Activated CD4-positive, CD25-positive, alpha-beta regulatory T cell (primary cell): Measurements from ENCODE around the gene NKD1.

Experiments
- DNase-seq, 4 experiments: peaks; one replicate each; lab custom pipeline; 2025; lab: John Stamatoyannopoulos, UW

Gene NKD1

GRCh38 chr16:50599494-50599893 is 51.3 kb downstream of the NKD1 start:
- no peak for DNase-seq

GRCh38 chr16:50600582-50601283 is 52.5 kb downstream of the NKD1 start:
- no peak for DNase-seq

- DNase-seq, result no peak
Measured at GRCh38 chr16:50601341-50601740, 53.1 kb downstream of the NKD1 start.

- no peak for DNase-seq
Measured at GRCh38 chr16:50602126-50602525, 53.9 kb downstream of the NKD1 start.

- DNase-seq, result no peak
Measured at GRCh38 chr16:50602531-50603205, 54.5 kb downstream of the NKD1 start.

GRCh38 chr16:50603206-50604064 is 55.2 kb downstream of the NKD1 start:
- no peak for DNase-seq

GRCh38 chr16:50604065-50604418 is 55.8 kb downstream of the NKD1 start:
- no peak for DNase-seq

- DNase-seq, result no peak
Measured at GRCh38 chr16:50604610-50605009, 56.4 kb downstream of the NKD1 start.

- no peak for DNase-seq
Measured at GRCh38 chr16:50605733-50606430, 57.7 kb downstream of the NKD1 start.

- no peak for DNase-seq
Measured at GRCh38 chr16:50606431-50607050, 58.3 kb downstream of the NKD1 start.

- DNase-seq, result no peak
Measured at GRCh38 chr16:50607051-50607431, 58.8 kb downstream of the NKD1 start.

- no peak for DNase-seq
Measured at GRCh38 chr16:50607447-50607846, 59.3 kb downstream of the NKD1 start.

- DNase-seq, result no peak
Measured at GRCh38 chr16:50607970-50608557, 59.9 kb downstream of the NKD1 start.

- no peak for DNase-seq
Measured at GRCh38 chr16:50609049-50609448, 60.9 kb downstream of the NKD1 start.

GRCh38 chr16:50609471-50609870 is 61.3 kb downstream of the NKD1 start:
- DNase-seq, result no peak

- no peak for DNase-seq
Measured at GRCh38 chr16:50610331-50611262, 62.4 kb downstream of the NKD1 start.

GRCh38 chr16:50611332-50611934 is 63.2 kb downstream of the NKD1 start:
- no peak for DNase-seq

GRCh38 chr16:50611995-50612848 is 64.0 kb downstream of the NKD1 start:
- no peak for DNase-seq

GRCh38 chr16:50612849-50613198 is 64.6 kb downstream of the NKD1 start:
- DNase-seq, result no peak
